ENCODE measurements around the gene PLB1. TPM values are rescaled to one million over a fixed set of nuclear protein-coding genes. Genes with fewer than 3 reads are reported as not detected.

PLB1 gene
- polyA plus RNA-seq, 3 donors = 20.2 to 35.8 (median 23.9) TPM

DNA sequence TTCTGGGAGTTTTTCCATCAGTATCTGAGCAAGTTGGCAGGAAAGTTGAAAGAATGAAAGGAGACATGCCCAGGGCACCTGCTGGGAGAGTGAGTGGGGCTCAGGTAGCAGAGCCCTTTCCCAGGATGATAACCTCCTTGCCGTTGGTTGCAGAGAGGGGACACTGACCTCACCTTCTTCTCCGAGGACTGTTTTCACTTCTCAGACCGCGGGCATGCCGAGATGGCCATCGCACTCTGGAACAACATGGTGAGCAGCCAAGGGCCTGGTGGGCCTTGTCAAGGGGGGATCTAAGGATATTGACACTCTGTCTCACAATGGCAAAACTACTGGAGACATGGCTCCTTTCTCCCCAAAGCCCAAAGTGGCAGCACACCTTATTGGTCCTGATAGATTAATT is 136.9 kb downstream of the PLB1 start:
- Histone ChIP-seq H3K9ac (ENCODE audit: insufficient read depth, low read length, poor library complexity, severe bottlenecking) (no peak overlapping the region), H2AFZ (ENCODE audit: insufficient read depth, low read depth, low read length, poor library complexity, severe bottlenecking) (no peak overlapping the region), H3K79me2 (ENCODE audit: insufficient read depth, low read length) (no peaks in the 10 kb centered on the region), H3K4me2 (replicated peaks; ENCODE audit: extremely low read depth, low read length, poor library complexity, severe bottlenecking) (no peak overlapping the region), H4K20me1 (ENCODE audit: insufficient read depth, low read length) (no peaks in the 10 kb centered on the region), H3K4me1 (ENCODE audit: control insufficient read depth in 1 of 2, insufficient read depth in 2 of 2, low read length in 2 of 2) (no peaks in the 10 kb centered on the region), H3K36me3 (replicated peaks in 1 of 2; ENCODE audit: control insufficient read depth in 1 of 2, insufficient read depth in 2 of 2, low read length in 2 of 2) (peaks cover 79 to 97% of the 10 kb centered on the region in 2 donors), H3K27ac (ENCODE audit: low read depth in 1 of 2, low read length in 2 of 2) (peak overlapping the region in 1 of 2 donors; percentile 53), H3K9me3 (replicated peaks in 1 of 2; ENCODE audit: control insufficient read depth in 1 of 2, insufficient read depth in 1 of 2, low read length in 2 of 2) (no peaks in the 10 kb centered on the region), H3K27me3 (ENCODE audit: control insufficient read depth in 2 of 2, insufficient read depth in 2 of 2, low read length in 2 of 2) (no peaks in the 10 kb centered on the region), H3K4me3 (replicated peaks in 1 of 3; ENCODE audit: low read depth in 2 of 3, low read length in 3 of 3) (no peak overlapping the region)
- Mint-ChIP-seq H3K27ac (peak overlapping the region in 2 of 7 donors; percentile 5 to 64), H3K27me3 (ENCODE audit: low read depth in 3 of 3) (peaks cover 0 to 3% (median 1%) of the 10 kb centered on the region in 3 donors), H3K4me3 (no peak overlapping the region), H3K36me3 (peaks cover 71 to 87% of the 10 kb centered on the region in 2 donors), H3K9me3 (no peaks in the 10 kb centered on the region), H3K4me1 (no peaks in the 10 kb centered on the region)
- WGBS (ENCODE audit: insufficient coverage) = 100% methylated on average over 1 of the region's 6 CpGs
- TF ChIP-seq, protein P1, sequence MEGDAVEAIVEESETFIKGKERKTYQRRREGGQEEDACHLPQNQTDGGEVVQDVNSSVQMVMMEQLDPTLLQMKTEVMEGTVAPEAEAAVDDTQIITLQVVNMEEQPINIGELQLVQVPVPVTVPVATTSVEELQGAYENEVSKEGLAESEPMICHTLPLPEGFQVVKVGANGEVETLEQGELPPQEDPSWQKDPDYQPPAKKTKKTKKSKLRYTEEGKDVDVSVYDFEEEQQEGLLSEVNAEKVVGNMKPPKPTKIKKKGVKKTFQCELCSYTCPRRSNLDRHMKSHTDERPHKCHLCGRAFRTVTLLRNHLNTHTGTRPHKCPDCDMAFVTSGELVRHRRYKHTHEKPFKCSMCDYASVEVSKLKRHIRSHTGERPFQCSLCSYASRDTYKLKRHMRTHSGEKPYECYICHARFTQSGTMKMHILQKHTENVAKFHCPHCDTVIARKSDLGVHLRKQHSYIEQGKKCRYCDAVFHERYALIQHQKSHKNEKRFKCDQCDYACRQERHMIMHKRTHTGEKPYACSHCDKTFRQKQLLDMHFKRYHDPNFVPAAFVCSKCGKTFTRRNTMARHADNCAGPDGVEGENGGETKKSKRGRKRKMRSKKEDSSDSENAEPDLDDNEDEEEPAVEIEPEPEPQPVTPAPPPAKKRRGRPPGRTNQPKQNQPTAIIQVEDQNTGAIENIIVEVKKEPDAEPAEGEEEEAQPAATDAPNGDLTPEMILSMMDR (IDR thresholded peaks at IDR 0.05) = no peak
- DNase-seq = no peak
- intact Hi-C loops (cut with micrococcal nuclease) = no loop called here

DNA sequence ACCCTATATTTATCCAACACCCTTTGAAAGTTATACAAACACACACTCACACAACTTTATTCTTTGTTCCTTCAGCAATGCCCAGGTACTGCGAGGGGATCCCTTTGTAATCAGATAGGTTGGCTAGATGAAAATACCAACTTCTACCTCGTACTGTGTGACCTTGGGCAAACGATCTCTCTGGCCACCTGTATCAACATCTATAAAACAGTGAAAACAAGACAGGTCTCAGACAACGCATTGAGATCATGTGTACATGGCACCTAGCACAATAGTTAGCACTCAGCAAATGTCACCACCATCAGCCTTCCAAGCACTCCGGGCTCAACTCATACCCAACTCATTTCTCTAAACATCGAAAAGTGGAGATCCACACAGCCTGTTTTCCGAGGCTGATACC is 137.3 kb downstream of the PLB1 start:
- intact Hi-C loops (cut with micrococcal nuclease) = no loop called here
- no peaks in the 10 kb centered on the region for H3K9me3 Mint-ChIP-seq
- Histone ChIP-seq H4K20me1 (ENCODE audit: insufficient read depth, low read length) (no peaks in the 10 kb centered on the region), H3K9ac (ENCODE audit: insufficient read depth, low read length, poor library complexity, severe bottlenecking) (no peak overlapping the region), H3K4me1 (ENCODE audit: control insufficient read depth in 1 of 2, insufficient read depth in 2 of 2, low read length in 2 of 2) (no peaks in the 10 kb centered on the region), H3K9me3 (replicated peaks in 1 of 2; ENCODE audit: control insufficient read depth in 1 of 2, insufficient read depth in 1 of 2, low read length in 2 of 2) (no peaks in the 10 kb centered on the region), H3K27me3 (ENCODE audit: control insufficient read depth in 2 of 2, insufficient read depth in 2 of 2, low read length in 2 of 2) (no peaks in the 10 kb centered on the region), H3K36me3 (replicated peaks in 1 of 2; ENCODE audit: control insufficient read depth in 1 of 2, insufficient read depth in 2 of 2, low read length in 2 of 2) (peaks cover 75 to 97% of the 10 kb centered on the region in 2 donors), H3K27ac (ENCODE audit: low read depth in 1 of 2, low read length in 2 of 2) (peak overlapping the region in 1 of 2 donors; percentile 53), H2AFZ (ENCODE audit: insufficient read depth, low read depth, low read length, poor library complexity, severe bottlenecking) (no peak overlapping the region), H3K4me3 (replicated peaks in 1 of 3; ENCODE audit: low read depth in 2 of 3, low read length in 3 of 3) (no peak overlapping the region), H3K4me2 (replicated peaks; ENCODE audit: extremely low read depth, low read length, poor library complexity, severe bottlenecking) (no peak overlapping the region), H3K79me2 (ENCODE audit: insufficient read depth, low read length) (no peaks in the 10 kb centered on the region)
- DNase-seq = no peak
- no peak overlapping the region for H3K4me3 Mint-ChIP-seq
- peaks cover 71 to 84% of the 10 kb centered on the region in 2 donors for H3K36me3 Mint-ChIP-seq
- TF ChIP-seq, protein P1 (IDR thresholded peaks at IDR 0.05) = no peak
- H3K27me3 Mint-ChIP-seq (ENCODE audit: low read depth in 3 of 3) = peaks cover 0 to 3% (median 1%) of the 10 kb centered on the region in 3 donors
- H3K4me1 Mint-ChIP-seq = no peaks in the 10 kb centered on the region
- peak overlapping the region in 4 of 7 donors; percentile 5 to 75 (median 60) for H3K27ac Mint-ChIP-seq
- WGBS (ENCODE audit: insufficient coverage) = 98% methylated on average over 4 of the region's 7 CpGs
